Activated CD4-positive, alpha-beta T cell treated with anti-CD3 and anti-CD28 coated beads, Interleukin-2, Interleukin-6, amounts not matched to agents 100 ng/mL and 50 ng/mL, durations not matched to agents 16 hours and 8 hours (primary cell): ENCODE results near the gene EFHD1.
"Not testable (repeated sequence)": the region's sequence is repeated elsewhere in the genome, so short reads cannot be mapped to it uniquely, and the experiment has no call there.

Experiments used
- DNase-seq: peaks from one replicate; pipeline ENCODE4 v3.0.0-alpha.2; 2020

EFHD1 gene

DNA sequence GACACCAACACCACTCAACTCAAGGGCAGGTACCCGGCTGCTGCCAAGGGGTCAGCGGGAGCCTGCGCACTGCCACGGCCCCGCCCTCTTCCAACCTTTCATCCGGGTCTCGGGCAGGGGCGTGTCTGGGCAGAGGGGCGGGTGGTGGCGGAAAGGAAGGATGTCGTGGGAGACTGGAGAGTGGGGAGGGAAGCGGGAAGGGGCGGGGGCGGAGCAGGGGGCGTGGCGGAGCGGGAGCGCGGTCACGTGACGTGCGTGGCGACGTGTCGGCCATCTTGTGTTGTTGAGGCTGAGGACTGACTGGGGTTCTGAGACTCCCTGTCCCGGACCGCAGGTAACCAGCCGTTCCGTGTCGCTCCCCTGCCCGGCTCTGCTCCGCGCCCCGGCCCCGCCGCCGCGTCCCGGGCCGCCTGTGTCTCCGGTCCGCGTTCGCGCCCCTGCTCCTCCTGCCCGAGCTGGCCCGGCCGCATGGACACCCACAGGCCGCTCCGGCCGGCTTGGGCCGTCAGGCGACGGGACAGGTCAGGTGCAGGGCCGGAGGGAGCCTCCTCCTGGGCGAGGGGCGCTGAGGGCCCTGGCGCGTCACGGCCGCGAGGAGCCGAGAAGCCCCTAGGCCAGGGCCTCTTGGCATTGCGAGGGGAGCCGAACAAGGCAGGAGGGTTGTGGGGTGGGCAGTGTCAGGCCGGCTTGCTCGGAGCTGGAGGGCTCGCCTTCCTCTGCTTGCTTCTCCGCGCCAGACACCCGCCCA is 63.8 kb downstream of the EFHD1 start, which contains the start of gene GIGYF2:
Gene GIGYF2 (plus strand): TSS at position 273 of the 748 bp plus-strand sequence. CDS start 37,867 bp downstream, outside the sequence.
- peak; percentile 98 for DNase-seq

DNA sequence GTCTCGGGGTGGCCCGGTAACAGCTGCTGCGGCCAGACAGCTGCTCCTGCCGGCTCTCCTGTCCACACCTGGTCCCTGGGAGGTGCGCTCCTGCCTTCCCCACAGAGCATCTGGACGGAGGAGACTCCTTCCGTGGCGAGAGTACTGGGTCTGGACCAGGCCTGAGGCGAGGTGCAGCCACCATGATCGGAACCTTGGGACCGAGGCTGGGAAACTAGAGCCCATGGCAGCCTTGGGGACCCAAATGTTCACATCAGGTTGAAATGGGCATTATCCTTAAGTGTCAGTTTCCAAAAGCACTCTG is 64.4 kb downstream of the EFHD1 start:
- peak; percentile 28 for DNase-seq

DNA sequence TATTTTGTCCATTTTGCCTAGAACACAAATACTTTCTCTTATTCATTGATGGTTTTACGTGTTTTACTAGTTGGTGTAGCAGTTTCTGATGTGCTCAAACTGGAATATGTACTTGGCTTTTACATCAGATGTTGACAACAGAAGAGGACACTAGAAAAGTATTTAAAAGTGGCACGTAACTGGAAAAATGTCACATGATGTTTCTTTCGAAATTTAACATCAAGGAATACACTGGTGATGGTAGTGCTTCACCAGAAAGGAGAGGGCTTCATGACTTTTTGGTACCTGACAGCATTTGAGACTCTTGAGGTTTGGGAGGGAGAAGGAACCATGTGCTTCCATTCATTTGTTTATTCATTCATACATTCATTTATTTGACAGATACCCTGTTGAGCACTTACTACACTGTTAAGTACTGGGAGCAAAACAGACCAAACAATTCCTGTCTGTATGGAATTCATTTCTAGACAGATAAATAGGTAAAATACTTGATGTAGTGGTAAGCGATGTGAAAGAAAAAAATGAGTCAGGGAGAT is 65.2 kb downstream of the EFHD1 start:
- DNase-seq, result no peak

DNA sequence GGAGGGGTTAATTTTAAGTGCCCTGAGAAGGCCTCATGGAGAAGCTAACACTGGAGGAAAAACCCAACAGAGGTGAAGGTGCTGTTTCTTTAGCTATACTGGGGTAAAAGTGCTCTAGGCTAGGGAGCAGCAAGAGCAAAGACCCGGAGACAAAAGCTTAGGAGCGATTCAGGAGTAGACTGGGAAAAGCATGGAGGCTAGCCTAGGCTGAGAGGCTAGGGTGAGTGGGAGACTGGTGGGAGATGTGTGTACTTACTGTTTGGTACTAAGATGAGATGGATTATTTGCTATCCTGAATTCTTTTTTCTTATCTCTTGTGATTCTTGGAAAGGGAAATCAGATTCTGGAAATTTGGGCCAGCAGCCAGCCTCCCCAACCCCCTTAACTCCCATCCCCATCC is 65.7 kb downstream of the EFHD1 start:
- no peak for DNase-seq

DNA sequence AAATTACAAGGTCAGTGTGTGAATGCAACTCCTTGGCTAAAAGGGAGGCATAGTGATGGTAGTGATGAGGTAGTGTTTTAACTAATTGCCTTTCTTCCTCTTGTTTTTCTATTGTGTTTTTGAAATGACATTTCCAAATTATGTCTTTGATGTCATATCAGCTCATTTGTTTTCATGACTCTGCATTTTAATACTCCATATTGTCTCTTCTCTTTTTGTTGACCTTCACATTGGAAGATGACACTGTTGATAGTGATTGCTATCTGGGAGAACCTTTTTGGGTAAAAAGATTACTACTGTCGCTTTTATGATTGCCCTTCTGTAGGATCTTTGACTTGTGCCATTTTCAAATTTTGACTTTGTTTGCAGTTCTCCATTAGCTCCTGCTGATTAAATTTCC is 66.8 kb downstream of the EFHD1 start:
- DNase-seq, result no peak

DNA sequence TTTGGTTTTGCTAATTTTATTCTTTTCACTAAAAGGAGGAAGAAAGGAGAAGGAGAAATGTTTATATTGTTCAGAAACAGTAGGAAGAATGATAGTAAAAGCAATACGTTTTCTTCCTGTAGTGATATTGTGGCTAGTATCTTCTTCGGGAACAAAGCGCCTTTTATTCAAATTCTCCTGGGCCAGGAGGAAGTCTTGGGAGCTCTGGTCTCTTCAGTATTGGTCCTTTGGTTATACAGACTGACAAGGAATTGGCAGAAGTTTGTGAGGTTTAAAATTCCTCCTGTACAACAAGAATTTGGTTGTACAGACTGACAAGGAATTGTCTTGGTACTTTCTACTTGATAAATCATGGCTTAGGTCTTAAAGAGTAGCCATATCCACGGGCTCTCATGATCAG is 73.7 kb downstream of the EFHD1 start:
- no peak for DNase-seq

DNA sequence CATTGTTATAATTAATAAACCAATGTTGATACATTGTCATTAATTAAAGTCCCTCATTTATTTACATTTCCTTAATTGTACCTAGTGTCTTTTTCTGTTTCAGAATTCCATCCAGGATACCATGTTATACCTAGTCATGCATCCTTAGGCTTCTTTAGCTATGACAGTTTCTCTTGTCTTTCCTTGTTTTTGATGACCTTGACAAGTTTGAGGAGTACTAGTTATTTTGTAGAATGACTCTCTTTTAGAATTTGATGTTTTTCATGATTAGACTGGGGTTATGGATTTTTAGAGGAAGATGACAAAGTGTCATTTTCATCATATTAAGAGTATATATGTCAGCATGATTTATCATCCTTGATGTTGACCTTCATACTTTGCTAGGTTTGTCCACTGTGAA is 80.1 kb downstream of the EFHD1 start:
- DNase-seq, result no peak

DNA sequence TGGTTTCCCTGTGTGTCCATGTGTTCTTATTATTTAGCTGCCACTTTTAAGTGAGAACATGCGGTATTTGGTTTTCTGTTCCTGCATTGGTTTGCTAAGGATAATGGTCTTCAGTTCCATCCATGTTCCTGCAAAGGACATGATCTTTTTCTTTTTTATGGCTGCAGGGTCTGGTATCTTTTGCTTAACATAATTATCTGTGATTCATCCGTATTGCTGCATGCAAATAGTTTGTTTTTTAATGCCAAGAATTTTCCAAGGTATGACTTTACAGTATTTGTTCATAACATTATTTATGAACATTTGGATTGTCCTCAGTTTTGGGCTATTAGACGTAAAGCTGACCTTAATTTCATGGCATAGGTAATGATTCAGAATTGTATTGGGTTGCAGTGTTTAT is 81.6 kb downstream of the EFHD1 start:
- DNase-seq, result no peak

DNA sequence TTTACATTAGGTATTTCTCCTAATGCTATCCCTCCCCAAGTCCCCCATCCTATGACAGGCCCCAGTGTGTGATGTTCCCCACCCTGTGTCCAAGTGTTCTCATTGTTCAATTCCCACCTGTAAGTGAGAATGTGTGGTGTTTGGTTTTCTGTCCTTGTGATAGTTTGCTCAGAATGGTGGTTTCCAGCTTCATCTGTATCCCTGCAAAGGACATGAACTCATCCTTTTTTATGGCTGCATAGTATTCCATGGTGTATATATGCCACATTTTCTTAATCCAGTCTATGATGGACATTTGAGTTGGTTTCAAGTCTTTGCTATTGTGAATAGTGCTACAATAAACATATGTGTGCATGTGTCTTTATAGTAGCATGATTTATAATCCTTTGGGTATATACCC is 86.7 kb downstream of the EFHD1 start:
- DNase-seq, result not testable (repeated sequence)

DNA sequence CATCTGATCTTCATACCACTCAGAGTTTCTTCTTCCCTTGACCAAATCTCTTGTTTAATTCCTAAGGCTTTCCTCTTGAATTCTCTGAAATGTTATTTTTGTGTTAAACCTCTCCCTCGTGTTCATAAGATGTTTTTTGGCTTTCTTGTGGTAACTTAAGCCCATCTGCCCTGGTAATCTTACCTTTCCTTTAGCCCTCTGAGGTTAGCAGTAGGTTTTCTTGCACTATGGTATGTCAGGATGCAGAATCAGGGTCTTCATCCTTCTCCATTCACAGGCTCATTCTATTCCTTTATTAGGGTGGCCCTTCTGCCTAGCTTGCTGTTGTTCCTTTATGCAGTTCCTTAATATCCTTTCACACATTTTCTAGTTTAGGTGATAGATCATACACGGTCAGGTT is 87.9 kb downstream of the EFHD1 start:
- no peak for DNase-seq

DNA sequence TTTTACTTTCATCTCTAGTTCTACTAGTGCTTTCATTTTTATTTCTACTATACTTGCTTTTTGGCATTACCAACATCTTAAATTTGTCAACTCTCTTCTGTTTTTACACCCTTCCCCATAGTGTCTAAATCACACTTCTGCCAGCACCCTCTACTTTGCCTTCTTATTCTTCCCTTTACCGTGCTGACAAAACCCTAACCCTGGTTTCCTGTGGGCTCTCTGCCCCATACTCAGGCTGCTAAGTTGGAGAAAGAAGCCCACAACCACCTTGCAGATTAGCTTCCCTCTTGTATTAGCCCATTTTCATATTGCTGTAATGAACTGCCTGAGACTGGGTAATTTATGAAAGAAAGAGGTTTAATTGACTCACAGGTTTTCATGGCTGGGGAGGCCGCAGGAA is 88.5 kb downstream of the EFHD1 start:
- DNase-seq, result peak; percentile 10

DNA sequence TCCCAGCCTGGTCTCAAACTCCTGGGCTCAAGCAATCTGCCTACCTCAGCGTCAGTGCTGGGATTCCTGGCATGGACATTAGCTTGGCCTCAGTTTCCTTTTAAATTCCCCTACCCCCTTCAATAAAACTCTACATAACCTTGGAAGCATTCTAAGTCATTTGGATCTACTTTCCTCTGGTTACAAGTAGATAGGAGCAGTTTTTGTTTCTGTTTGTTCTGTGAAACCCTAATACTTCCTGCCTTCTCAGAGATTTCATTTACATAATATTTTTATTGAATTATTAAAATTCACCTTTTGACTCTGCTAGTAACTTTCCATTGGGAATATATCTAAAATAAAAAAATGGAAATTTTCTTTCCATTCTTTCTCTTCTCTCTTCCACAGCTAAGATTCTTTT is 89.6 kb downstream of the EFHD1 start:
- no peak for DNase-seq

DNA sequence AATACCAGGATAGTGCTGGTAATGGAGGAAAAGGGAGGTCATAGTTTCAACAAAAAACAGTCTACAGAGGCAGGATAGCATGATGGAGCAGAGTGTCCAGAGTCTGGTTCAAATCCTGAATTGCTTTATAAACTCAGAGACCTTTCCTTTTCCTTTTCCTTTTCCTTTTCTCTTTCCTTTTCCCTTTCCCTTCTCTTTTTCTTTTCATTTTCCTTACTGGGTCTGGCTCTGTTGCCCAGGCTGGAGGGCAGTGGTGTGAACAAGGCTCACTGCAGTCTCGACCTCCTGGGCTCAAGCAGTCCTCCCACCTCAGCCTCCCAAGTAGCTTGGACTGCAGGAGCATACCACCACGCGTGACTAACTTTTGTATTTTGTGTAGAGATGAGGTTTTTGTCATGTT is 95.4 kb downstream of the EFHD1 start:
- DNase-seq, result no peak

DNA sequence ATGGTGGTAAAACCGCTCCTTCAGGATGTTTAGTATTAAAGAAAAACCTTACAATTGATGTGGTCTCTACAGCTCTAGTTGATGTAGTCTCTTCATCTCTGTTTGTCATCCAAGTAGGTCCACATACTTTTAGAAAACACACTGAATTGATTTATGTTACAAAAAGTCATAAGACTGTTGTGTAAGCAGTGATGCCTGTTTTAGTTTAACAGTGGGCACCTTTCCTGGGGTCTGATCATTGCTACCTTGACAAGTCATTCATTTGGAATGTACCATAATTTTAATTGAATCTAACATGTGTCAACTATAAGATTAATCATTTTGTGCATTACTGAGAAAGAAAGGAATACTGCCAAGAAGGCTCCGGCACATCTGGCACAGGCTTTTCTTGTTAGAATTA is 98.1 kb downstream of the EFHD1 start:
- no peak for DNase-seq
